Choroid plexus epithelial cell (primary cell): Measurements from ENCODE around the gene PHLDB2.

Source experiments
- DNase-seq: peaks from one replicate; pipeline ENCODE4 v3.0.0-alpha.2; 2010; ENCODE audit warnings: low read depth
- H3K4me3 ChIP-seq: 2 replicates; pipeline ENCODE4 v1.5.1; 2011; ENCODE audit warnings: low read depth, mild to moderate bottlenecking, control low read depth, low read length, moderate library complexity
- CTCF ChIP-seq: conservative IDR thresholded peaks from 2 replicates; pipeline ENCODE4 v1.5.1; 2011; ENCODE audit warnings: low read depth, mild to moderate bottlenecking, control low read depth, inconsistent platforms, low read length, moderate library complexity

The PHLDB2 gene

GRCh38 chr3:111919370-111920065 lies 60.5 kb downstream of the PHLDB2 start:
- TF ChIP-seq CTCF: no peak
- DNase-seq: no peak
- no peak overlapping the region for H3K4me3 ChIP-seq

- TF ChIP-seq CTCF: no peak
- no peak for DNase-seq
- no peak overlapping the region for H3K4me3 ChIP-seq
These were observed 62.1 kb downstream of the PHLDB2 start for GRCh38 chr3:111921181-111921580.

- DNase-seq: no peak
- no peak overlapping the region for H3K4me3 ChIP-seq
- TF ChIP-seq CTCF: no peak
These were observed 64.2 kb downstream of the PHLDB2 start for GRCh38 chr3:111923095-111923771.

GRCh38 chr3:111923806-111924205 lies 64.7 kb downstream of the PHLDB2 start:
- no peak for TF ChIP-seq CTCF
- no peak overlapping the region for H3K4me3 ChIP-seq
- no peak for DNase-seq

- no peak overlapping the region for H3K4me3 ChIP-seq
These were observed 65.2 kb downstream of the PHLDB2 start for GRCh38 chr3:111924283-111924682.

GRCh38 chr3:111926266-111926676 lies 67.2 kb downstream of the PHLDB2 start:
- no peak overlapping the region for H3K4me3 ChIP-seq
- TF ChIP-seq CTCF: no peak
- no peak for DNase-seq

More at GRCh38 chr3:111924283-111924682, 65.2 kb downstream of the PHLDB2 start:
- TF ChIP-seq CTCF: no peak
- no peak for DNase-seq

- H3K4me3 ChIP-seq: no peak overlapping the region
- TF ChIP-seq CTCF: no peak
- no peak for DNase-seq
These were observed 69.5 kb downstream of the PHLDB2 start for GRCh38 chr3:111928613-111929012.
